ENCODE results near the gene MED8. TPM values are rescaled to one million over a fixed set of nuclear protein-coding genes. Genes with fewer than 3 reads are reported as not detected.

Gene MED8
- total and polyA plus RNA-seq, 2 of the 13 experiments (the other 11 are each of a cell fraction or from before 2014, with no cell fraction given) = 16.9 to 77.4 TPM

GRCh38 chr1:43389326-43390313, at the start of gene MED8, which contains the start of gene SZT2 (continued):
- TF ChIP-seq ZBTB40 (IDR thresholded peaks at IDR 0.05) (peak; percentile 93), ZBTB40 (CRISPR knock-in tag; IDR thresholded peaks at IDR 0.05) (peak; percentile 70; the same call in 1 of the 2 replicates), FOXC1 (CRISPR knock-in tag; IDR thresholded peaks at IDR 0.05; ENCODE audit: borderline replicate concordance) (peak; percentile 88; the same call in 1 of the 2 replicates), ZNF17 (CRISPR knock-in tag; IDR thresholded peaks at IDR 0.05) (no peak), KMT2A (CRISPR knock-in tag; IDR thresholded peaks at IDR 0.05) (peak; percentile 91), GLI4 (CRISPR knock-in tag; IDR thresholded peaks at IDR 0.05; ENCODE audit: borderline replicate concordance) (no peak), ZSCAN12 (CRISPR knock-in tag; IDR thresholded peaks at IDR 0.05) (no peak), HES4 (CRISPR knock-in tag; IDR thresholded peaks at IDR 0.05; ENCODE audit: borderline replicate concordance) (peak; percentile 37; the same call in 1 of the 2 replicates), ZFP91 (CRISPR knock-in tag; IDR thresholded peaks at IDR 0.05; ENCODE audit: borderline replicate concordance) (peak; percentile 92; the same call in 1 of the 2 replicates), ETS1 (CRISPR knock-in tag; IDR thresholded peaks at IDR 0.05) (no peak), ZNF335 (CRISPR knock-in tag; IDR thresholded peaks at IDR 0.05) (peak; percentile 81; the same call in 1 of the 2 replicates)
- TF ChIP-seq, protein P1, sequence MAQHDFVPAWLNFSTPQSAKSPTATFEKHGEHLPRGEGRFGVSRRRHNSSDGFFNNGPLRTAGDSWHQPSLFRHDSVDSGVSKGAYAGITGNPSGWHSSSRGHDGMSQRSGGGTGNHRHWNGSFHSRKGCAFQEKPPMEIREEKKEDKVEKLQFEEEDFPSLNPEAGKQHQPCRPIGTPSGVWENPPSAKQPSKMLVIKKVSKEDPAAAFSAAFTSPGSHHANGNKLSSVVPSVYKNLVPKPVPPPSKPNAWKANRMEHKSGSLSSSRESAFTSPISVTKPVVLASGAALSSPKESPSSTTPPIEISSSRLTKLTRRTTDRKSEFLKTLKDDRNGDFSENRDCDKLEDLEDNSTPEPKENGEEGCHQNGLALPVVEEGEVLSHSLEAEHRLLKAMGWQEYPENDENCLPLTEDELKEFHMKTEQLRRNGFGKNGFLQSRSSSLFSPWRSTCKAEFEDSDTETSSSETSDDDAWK (CRISPR knock-in tag; IDR thresholded peaks at IDR 0.05) = no peak

Data from HepG2 (cell line).